HG02970 (cell line): Measurements from ENCODE around the gene PHF21B.

Experiments used
- ATAC-seq: cut with Tn5 transposase; IDR thresholded peaks from one replicate; pipeline ENCODE4 v1.9.1; 2021; ENCODE audit warnings: mild to moderate bottlenecking, moderate library complexity, moderate number of reproducible peaks; ENCODE audit not compliant: unreplicated experiment, low FRiP score

Gene PHF21B

DNA sequence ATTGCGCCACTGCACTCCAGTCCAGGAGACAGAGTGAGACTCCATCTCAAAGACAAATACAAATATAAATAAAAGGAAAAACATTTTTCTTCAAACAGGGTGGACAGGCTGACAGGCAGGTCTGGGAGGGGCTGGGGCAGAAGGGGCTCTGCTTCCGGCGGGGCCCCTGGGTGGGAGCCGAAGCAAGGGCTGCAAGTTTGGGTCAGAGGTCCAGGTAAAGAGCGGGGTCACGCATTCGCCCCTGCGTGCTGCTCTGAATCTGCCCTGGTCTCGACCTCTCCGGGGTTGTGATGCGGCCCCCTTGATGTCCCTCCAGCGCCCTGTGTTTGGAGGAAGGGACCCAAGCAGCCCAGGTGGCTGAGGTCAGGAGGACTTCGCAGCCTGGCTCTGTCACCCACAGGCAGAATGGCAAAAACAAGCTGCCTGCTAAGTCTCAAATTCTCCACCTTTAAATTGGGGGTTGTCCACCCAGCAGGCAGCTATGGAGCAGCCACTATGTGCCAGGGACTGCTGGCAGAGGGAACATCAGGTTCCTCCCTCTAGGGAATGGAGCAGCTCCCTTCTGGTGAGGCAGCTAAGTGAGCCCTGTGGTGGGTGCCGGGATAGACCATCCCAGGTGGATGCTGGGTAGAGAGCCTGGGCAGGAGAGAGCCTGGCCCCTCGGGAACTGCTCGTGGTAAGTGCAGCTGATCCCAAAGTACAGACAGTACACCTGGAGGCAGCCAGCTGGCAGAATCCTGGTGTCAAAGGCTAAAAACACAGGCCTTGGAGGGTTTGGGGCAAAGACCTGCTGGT is 10.3 kb upstream of the PHF21B start:
- ATAC-seq: no peak

GRCh38 chr22:45014654-45015053 is 4.8 kb upstream of the PHF21B start:
- no peak for ATAC-seq

DNA sequence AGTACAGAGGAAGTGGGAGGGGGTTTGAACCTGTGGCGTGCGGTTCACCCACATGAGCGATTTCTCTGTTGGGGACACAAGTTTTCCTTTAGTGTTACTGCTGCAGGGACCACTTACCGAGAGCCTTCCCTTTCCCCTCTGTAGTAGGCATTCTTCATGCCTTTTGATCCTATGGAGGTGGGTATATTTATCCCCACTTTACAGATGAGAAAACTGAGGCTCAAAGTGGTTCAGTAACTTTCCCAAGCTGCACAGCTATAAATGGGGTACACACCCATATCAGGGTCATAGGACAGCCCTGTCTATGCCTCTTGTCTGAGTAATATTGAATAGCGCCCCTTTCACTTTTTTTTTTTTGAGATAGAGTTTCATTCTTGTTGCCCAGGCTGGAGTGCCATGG is 3.3 kb upstream of the PHF21B start:
- ATAC-seq: no peak

- ATAC-seq: no peak
Measured at GRCh38 chr22:45010532-45010900, 711 bp upstream of the PHF21B start.

- ATAC-seq: no peak
Measured at GRCh38 chr22:45008751-45009605, 827 bp downstream of the PHF21B start.

- ATAC-seq: no peak
Measured at GRCh38 chr22:45008186-45008681, 1.6 kb downstream of the PHF21B start.

GRCh38 chr22:45007391-45008185 is 2.2 kb downstream of the PHF21B start:
- no peak for ATAC-seq

DNA sequence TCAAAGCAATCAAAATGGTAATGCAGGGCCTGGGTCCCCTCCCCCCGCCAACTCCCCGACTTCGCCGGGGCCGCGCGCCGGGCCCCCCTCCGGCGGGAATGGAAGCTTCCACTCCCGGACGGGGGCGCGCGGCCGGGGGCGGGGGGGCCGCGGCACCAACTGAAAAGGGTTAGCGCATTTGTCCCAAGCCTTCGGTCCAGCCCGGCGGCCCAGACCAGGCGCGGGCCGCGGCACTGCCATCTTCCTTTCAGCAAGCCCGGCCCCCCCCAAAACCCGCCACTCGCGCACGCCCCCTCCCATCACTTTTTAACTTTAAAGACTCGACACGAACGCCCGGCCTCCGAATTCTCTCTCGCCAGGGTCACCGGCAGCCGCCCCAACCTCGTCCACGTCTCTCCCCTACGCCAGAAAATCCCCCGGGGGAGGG is 2.8 kb downstream of the PHF21B start:
- no peak for ATAC-seq

GRCh38 chr22:45006111-45006963 is 3.5 kb downstream of the PHF21B start:
- no peak for ATAC-seq

DNA sequence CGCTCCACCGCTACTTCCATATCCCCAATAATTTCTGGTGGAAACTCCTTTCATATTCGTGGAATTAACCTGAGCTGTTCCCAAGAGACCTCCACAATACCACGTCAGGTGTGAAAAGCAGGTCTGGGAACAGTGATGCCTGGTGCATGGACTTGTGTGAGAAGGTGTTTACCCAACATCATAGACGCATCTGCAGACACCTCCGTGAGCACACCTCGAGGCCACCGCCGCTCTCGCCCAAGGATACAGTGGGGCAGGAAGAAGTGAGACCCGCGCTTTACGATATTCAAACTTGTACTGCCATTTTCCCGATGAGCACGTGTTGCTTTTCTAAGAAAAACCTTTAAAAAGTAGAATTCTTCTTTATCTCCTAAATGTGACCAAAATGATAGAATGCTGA is 8.2 kb downstream of the PHF21B start:
- no peak for ATAC-seq

DNA sequence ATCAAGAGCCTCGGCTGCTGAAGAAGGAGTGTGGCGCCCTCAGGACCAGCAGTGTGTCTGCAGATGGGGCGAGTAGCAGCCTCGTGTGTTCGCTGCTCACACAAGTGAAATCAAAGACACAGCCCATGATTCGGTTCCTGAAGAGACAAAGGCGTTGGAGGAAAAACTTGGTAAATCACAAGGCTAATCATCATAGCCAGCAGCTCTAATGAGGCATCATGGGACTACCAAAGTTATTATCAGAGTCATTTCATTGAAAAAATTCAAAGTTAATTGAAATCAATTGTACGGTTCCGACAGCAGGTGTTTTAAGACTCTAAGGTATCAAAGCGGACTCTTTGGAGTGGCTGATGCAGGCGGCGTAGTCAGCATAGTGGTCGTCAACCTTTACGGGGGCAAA is 9.5 kb downstream of the PHF21B start:
- ATAC-seq: no peak

DNA sequence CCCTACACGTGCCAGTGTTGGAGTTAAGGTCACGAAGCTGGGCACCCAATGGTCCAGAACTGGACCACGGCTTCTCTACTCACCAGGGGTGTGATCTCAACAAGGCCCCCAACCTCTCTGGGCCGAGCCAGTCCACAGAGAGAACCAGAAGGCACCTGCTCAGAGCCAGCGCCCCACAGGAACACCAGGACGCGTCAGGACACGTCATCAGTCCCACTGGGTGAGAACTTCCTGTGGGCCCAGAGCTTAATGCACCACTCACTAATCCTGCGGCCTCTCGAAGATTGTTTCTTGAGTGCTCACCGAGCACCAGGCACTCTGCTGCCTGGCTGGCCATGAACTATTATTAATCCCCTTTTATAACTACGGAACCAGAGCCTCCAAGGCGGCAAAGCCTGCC is 10.1 kb downstream of the PHF21B start:
- no peak for ATAC-seq

DNA sequence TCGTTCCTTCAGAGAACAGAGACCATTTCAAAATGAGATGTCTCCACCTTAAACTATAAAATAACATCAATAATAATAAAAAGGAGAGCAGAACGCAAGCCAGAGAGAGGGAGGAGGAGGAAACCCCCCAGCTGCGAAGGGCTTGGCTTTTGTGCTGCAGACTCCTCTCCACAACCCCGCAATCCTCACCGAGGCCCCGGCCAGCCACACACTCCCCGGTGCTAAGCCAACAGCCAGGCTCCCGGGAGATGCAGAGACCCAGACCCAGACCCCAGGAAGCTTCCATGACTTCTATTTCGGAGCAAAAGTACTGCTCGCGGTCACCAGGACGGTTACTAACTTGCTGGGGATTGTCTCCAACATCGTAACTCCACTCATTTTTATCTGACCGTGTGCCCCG is 10.6 kb downstream of the PHF21B start:
- no peak for ATAC-seq

DNA sequence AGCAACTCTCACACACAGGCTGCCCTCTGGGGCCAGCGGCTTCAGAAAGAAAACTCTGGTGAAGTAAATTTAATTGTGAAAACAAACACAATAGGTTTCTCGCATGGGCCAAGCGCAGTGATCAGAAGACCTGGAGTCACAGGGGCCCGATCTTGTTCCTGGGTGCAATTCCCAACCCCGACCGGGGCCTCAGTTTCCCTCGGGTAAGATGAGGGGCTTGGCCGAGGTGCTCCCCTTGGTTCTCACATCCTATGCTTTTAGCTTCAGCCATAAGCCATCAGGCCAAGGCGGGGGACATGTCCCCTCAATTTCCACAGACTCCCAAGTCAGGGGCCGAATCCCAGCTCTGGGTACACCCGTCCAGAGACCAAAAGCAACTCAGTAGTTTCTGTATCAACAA is 11.5 kb downstream of the PHF21B start:
- ATAC-seq: no peak

- no peak for ATAC-seq
Measured at GRCh38 chr22:44997060-44997459, 12.7 kb downstream of the PHF21B start.

- no peak for ATAC-seq
Measured at GRCh38 chr22:44996648-44997047, 13.2 kb downstream of the PHF21B start.

- no peak for ATAC-seq
Measured at GRCh38 chr22:44996120-44996519, 13.7 kb downstream of the PHF21B start.

- no peak for ATAC-seq
Measured at GRCh38 chr22:44995715-44996114, 14.1 kb downstream of the PHF21B start.

GRCh38 chr22:44995105-44995514 is 14.7 kb downstream of the PHF21B start:
- no peak for ATAC-seq
